Measurements from ENCODE around the gene EXOC6B.
"Not testable (repeated sequence)": the region's sequence is repeated elsewhere in the genome, so short reads cannot be mapped to it uniquely, and the experiment has no call there.

The EXOC6B gene

GRCh38 chr2:72625366-72625765 lies 200.5 kb downstream of the EXOC6B start:
- no peak overlapping the region for H3K4me3 ChIP-seq (ENCODE audit: low read length)
- TF ChIP-seq ZNF274 (IDR thresholded peaks at IDR 0.05; ENCODE audit: low read depth, low read length) = no peak

- H3K4me3 ChIP-seq (ENCODE audit: low read length) = no peak overlapping the region
These were observed 202.4 kb downstream of the EXOC6B start for GRCh38 chr2:72623481-72623880.

GRCh38 chr2:72619626-72620025 lies 206.2 kb downstream of the EXOC6B start:
- no peak overlapping the region for H3K4me3 ChIP-seq (ENCODE audit: low read length)

More at GRCh38 chr2:72623481-72623880, 202.4 kb downstream of the EXOC6B start:
- TF ChIP-seq ZNF274 (IDR thresholded peaks at IDR 0.05; ENCODE audit: low read depth, low read length) = no peak

GRCh38 chr2:72613931-72614330 lies 211.9 kb downstream of the EXOC6B start:
- no peak for TF ChIP-seq ZNF274 (IDR thresholded peaks at IDR 0.05; ENCODE audit: low read depth, low read length)
- no peak overlapping the region for H3K4me3 ChIP-seq (ENCODE audit: low read length)

More at GRCh38 chr2:72619626-72620025, 206.2 kb downstream of the EXOC6B start:
- TF ChIP-seq ZNF274 (IDR thresholded peaks at IDR 0.05; ENCODE audit: low read depth, low read length) = no peak

- TF ChIP-seq ZNF274 (IDR thresholded peaks at IDR 0.05; ENCODE audit: low read depth, low read length) = no peak
- no peak overlapping the region for H3K4me3 ChIP-seq (ENCODE audit: low read length)
These were observed 213.1 kb downstream of the EXOC6B start for GRCh38 chr2:72612614-72613160.

DNA sequence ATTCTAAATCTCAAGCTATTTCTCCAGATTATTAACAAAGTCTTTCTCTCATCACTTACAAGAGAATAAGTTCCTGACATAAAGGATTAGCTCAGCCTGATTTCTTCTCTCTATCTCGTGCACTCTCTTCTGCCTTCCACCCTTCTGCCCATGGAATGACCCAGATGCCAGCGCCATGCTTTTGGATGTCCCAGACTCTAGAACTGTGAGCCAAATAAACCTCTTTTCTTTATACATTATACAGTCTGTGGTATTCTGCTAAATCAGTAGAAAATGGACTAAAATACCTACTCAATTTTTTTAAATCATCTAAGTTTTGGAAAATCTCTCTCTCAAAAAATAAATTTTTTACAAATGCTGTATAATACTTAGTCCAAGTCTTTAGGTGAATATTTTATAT lies 218.6 kb downstream of the EXOC6B start:
- H3K4me3 ChIP-seq (ENCODE audit: low read length) = no peak overlapping the region
- no peak for TF ChIP-seq ZNF274 (IDR thresholded peaks at IDR 0.05; ENCODE audit: low read depth, low read length)

DNA sequence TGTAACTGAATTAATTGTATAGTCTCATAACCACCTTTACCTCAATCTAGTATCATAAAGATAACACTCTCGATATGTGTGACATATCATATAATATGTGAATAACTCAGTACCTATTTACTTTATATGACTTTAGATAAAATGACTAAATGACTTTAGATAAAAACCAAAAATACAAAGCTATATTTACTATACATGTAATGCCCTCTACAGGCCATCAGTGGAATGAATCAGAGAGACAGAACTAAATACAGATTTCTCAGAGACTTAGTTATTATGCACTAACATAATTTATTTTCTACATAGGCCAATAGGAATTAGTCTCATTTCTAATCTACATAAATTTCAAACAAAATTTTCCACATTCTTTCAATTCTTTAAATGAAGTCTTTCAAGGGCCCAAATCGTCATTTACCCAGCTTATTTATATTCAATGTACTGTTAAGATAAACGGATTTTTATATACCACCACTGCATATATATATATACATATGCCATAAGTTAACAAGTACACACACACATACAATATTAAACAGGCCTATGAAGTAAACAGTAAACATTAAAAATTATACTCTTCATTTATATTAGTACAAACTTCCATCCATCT lies 219.9 kb downstream of the EXOC6B start:
- no peak overlapping the region for H3K4me3 ChIP-seq (ENCODE audit: low read length)
- no peak for TF ChIP-seq ZNF274 (IDR thresholded peaks at IDR 0.05; ENCODE audit: low read depth, low read length)

GRCh38 chr2:72604468-72604867 lies 221.4 kb downstream of the EXOC6B start:
- H3K4me3 ChIP-seq (ENCODE audit: low read length) = no peak overlapping the region
- no peak for TF ChIP-seq ZNF274 (IDR thresholded peaks at IDR 0.05; ENCODE audit: low read depth, low read length)

- H3K4me3 ChIP-seq (ENCODE audit: low read length) = no peak overlapping the region
- no peak for TF ChIP-seq ZNF274 (IDR thresholded peaks at IDR 0.05; ENCODE audit: low read depth, low read length)
These were observed 222.4 kb downstream of the EXOC6B start for GRCh38 chr2:72603481-72603880.

DNA sequence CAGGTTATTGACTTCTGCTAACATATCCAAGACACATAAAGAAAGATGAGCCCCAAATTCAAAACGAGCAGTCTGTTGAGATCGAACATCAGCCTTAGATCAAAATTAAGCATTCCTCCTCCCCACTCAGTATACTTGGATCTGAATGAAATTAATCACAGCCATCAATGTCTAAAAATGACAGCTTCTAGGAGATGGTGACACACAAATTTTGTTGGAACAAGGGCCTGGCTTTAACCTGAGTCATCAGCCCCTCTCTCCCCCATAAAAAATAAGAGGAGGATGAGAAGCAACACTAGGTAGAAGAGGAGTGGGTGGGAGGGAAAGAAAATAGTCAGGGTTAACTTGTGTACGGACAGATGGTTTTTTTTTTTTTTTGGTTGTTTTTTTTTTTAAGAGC lies 223.1 kb downstream of the EXOC6B start:
- no peak for TF ChIP-seq ZNF274 (IDR thresholded peaks at IDR 0.05; ENCODE audit: low read depth, low read length)
- H3K4me3 ChIP-seq (ENCODE audit: low read length) = no peak overlapping the region

DNA sequence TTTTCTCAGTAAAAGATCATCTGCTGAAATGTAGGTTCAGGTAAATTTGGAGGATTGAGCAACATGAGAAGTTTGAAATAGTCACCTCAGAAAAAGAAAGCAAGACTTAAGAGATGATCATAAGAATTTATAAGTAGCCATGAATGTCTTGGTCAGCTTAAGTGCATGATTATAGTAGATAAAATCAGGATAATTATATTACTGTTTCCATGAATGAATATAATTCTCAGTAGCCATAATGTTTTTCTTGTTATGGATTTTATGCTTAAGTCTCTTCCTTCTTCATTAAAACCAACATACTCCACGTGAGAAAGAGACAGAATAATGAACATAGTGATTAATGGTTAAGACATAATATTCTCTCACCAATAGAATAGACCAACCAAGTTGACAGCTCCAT lies 223.7 kb downstream of the EXOC6B start:
- no peak for TF ChIP-seq ZNF274 (IDR thresholded peaks at IDR 0.05; ENCODE audit: low read depth, low read length)
- no peak overlapping the region for H3K4me3 ChIP-seq (ENCODE audit: low read length)

DNA sequence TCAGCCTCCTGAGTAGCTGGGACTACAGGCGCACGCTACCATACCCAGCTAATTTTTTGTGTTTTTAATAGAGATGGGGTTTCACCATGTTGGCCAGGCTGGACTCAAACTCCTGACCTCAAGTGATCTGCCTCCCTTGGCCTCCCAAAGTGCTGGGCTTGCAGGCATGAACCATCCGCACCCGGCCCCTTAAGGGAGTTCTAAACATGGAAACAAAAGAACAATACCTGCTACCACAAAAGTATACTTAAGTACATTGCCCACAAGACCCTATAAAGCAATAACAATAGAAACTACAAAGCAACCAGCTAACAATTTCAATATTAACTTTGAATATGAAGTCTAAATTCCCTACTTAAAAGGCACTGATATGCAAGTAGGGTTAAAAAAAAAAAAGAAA lies 242.0 kb downstream of the EXOC6B start:
- not testable (repeated sequence) for H3K4me3 ChIP-seq (ENCODE audit: low read length)

DNA sequence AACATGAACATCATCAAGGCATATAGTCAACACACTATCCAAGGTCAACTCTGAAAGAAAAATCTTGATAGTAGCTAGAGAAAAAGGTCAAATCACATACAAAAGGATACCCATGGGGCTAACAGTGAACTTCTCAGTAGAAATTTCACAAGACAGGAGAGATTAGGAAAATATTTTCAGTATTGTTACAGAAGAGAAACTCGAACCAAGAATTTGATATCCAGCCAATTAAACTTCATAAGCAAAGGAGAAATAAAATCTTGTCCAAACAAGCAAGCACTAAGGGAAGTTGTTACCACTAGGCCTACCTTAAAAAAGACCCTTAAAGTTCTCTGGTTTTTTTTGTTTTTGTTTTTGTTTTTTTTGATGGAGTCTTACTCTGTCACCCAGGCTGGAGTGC lies 242.5 kb downstream of the EXOC6B start:
- no peak for TF ChIP-seq ZNF274 (IDR thresholded peaks at IDR 0.05; ENCODE audit: low read depth, low read length)
- H3K4me3 ChIP-seq (ENCODE audit: low read length) = no peak overlapping the region

- H3K4me3 ChIP-seq (ENCODE audit: low read length) = no peak overlapping the region
- TF ChIP-seq ZNF274 (IDR thresholded peaks at IDR 0.05; ENCODE audit: low read depth, low read length) = no peak
These were observed 244.2 kb downstream of the EXOC6B start for GRCh38 chr2:72581560-72582181.

- no peak overlapping the region for H3K4me3 ChIP-seq (ENCODE audit: low read length)
- no peak for TF ChIP-seq ZNF274 (IDR thresholded peaks at IDR 0.05; ENCODE audit: low read depth, low read length)
These were observed 246.1 kb downstream of the EXOC6B start for GRCh38 chr2:72579591-72580180.
